Kidney (tissue), 14 donors: Measurements from ENCODE around the gene RRP12. TPM values are rescaled to one million over a fixed set of nuclear protein-coding genes. Genes with fewer than 3 reads are reported as not detected.
A peak's percentile ranks its signal among the peaks of the same experiment; 100 is the strongest.
"Not testable (repeated sequence)": the region's sequence is repeated elsewhere in the genome, so short reads cannot be mapped to it uniquely, and the experiment has no call there.

Source experiments
- DNase-seq, 5 donors: peaks; one replicate each; pipeline ENCODE4 v3.0.0-alpha.2; 2013 to 2020
- FAIRE-seq: peaks from 2 replicates; lab custom pipeline; 2012; peaks lifted over from hg19 to GRCh38; lab: Jason Lieb, UNC
- H3K27ac ChIP-seq, 2 donors: one replicate each; pipeline ENCODE4 v1.7.0; 2013; ENCODE audit warnings: low read depth in 2 of 2, low read length in 2 of 2, inconsistent platforms in 1 of 2
- H3K27me3 ChIP-seq: one replicate; pipeline ENCODE4 v1.7.1; 2013; ENCODE audit warnings: low read length, inconsistent platforms; ENCODE audit not compliant: control insufficient read depth, insufficient read depth
- H3K36me3 ChIP-seq, 3 donors: one replicate each; pipeline versions ENCODE4 v1.7.0 to v1.7.1; 2013; ENCODE audit warnings: low read length in 3 of 3, control low read depth in 1 of 3, inconsistent platforms in 1 of 3; ENCODE audit not compliant: insufficient read depth in 3 of 3, control insufficient read depth in 2 of 3
- H3K4me1 ChIP-seq, 3 donors: one replicate each; pipeline versions ENCODE4 v1.7.0 to v1.7.1; 2013; ENCODE audit warnings: low read length in 3 of 3, inconsistent platforms in 1 of 3, low read depth in 1 of 3; ENCODE audit not compliant: control insufficient read depth in 2 of 3, insufficient read depth in 2 of 3
- H3K4me3 ChIP-seq, 3 donors: one replicate each; pipeline versions ENCODE4 v1.7.0 to v1.8.1; 2013; ENCODE audit warnings: low read length in 3 of 3, control low read depth in 1 of 3, inconsistent platforms in 1 of 3
- H3K9ac ChIP-seq, 3 donors: one replicate each; pipeline versions ENCODE4 v1.7.0 to v1.7.1; 2013; ENCODE audit warnings: low read length in 3 of 3, control low read depth in 1 of 3, inconsistent platforms in 1 of 3
- H3K9me3 ChIP-seq, 3 donors: one replicate each; pipeline versions ENCODE4 v1.7.0 to v1.7.1; 2013; ENCODE audit warnings: low read length in 3 of 3, control low read depth in 1 of 3, inconsistent platforms in 1 of 3; ENCODE audit not compliant: control insufficient read depth in 2 of 3, insufficient read depth in 1 of 3
- CTCF ChIP-seq: IDR thresholded peaks from 3 replicates; pipeline ENCODE4 v1.5.1; 2012; ENCODE audit warnings: mild to moderate bottlenecking, moderate library complexity, borderline replicate concordance; ENCODE audit not compliant: insufficient read depth; ENCODE audit errors: extremely low read depth
- intact Hi-C: fragments of 100-400 bp; cut with DNase I; formaldehyde crosslinking; loops from one replicate; pipeline ENCODE4 v1.11.1; 2022
- polyA plus RNA-seq: library from polyadenylated mRNA; stranded (reverse); fragments of 350-450 nt; fragmentation: Illumina TruSeq; extraction: RNeasy Lipid Tissue Mini Kit (QIAGEN cat#74804); gene quantifications from one replicate; pipeline ENCODE4 v1.2.3, GENCODE V29; 2014; ENCODE audit warnings: low read depth, low replicate concordance; ENCODE audit not compliant: insufficient read depth
- total RNA-seq: library from RNA; stranded (reverse); fragmentation: NEBNext Ultra II Directional; extraction: Animal tissue kit (Norgen Biotek cat#: 25700); gene quantifications from one replicate; pipeline ENCODE4 v1.2.1, GENCODE V29; 2021
- donor health status: control.
- donor health status: control.
- donor health status: control.
- donor health status: control.
- donor health status: control.
- donor health status: DM: yes; HTN: yes; CAD: no.
- donor health status: Normal renal cell carcinoma (clear cell type).

RRP12 gene
- total and polyA plus RNA-seq, 2 donors from 2014 or later = 9.7 to 30.0 TPM

GRCh38 chr10:97407211-97407951 lies 6.2 kb upstream of the RRP12 start:
- peaks cover 0 to 5% (median 0%) of the 10 kb centered on the region in 3 donors for H3K4me1 ChIP-seq
- DNase-seq (peak in 4 of 5 donors; percentile 72 to 91 (median 82)), FAIRE-seq (peak; percentile 46)
- peak overlapping the region in 1 of 3 donors; percentile 57 for H3K4me3 ChIP-seq
- H3K36me3 ChIP-seq = no peaks in the 10 kb centered on the region
- H3K27ac ChIP-seq = no peak overlapping the region
- no peaks in the 10 kb centered on the region for H3K27me3 ChIP-seq
- no peaks in the 10 kb centered on the region for H3K9me3 ChIP-seq
- intact Hi-C loops = no loop called here
- TF ChIP-seq CTCF = peak; percentile 80
- H3K9ac ChIP-seq = no peak overlapping the region

GRCh38 chr10:97406483-97406882 lies 5.3 kb upstream of the RRP12 start:
- H3K4me1 ChIP-seq, H3K4me3 ChIP-seq, H3K27ac ChIP-seq, FAIRE-seq, intact Hi-C loops, H3K27me3 ChIP-seq, H3K36me3 ChIP-seq, H3K9me3 ChIP-seq, DNase-seq, H3K9ac ChIP-seq: not testable (repeated sequence)

- Histone ChIP-seq H3K4me1 (peaks cover 0 to 5% (median 0%) of the 10 kb centered on the region in 3 donors), H3K9ac (no peak overlapping the region), H3K36me3 (no peaks in the 10 kb centered on the region), H3K27ac (no peak overlapping the region), H3K27me3 (no peaks in the 10 kb centered on the region), H3K9me3 (no peaks in the 10 kb centered on the region), H3K4me3 (no peak overlapping the region)
- intact Hi-C loops = no loop called here
- DNase-seq (no peak), FAIRE-seq (no peak)
- TF ChIP-seq CTCF = no peak
Observed at GRCh38 chr10:97406064-97406463, 4.9 kb upstream of the RRP12 start.

GRCh38 chr10:97404044-97404443 lies 2.9 kb upstream of the RRP12 start:
- intact Hi-C loops = no loop called here
- no peaks in the 10 kb centered on the region for H3K36me3 ChIP-seq
- no peak overlapping the region for H3K4me3 ChIP-seq
- no peak for TF ChIP-seq CTCF
- no peaks in the 10 kb centered on the region for H3K27me3 ChIP-seq
- H3K9ac ChIP-seq = no peak overlapping the region
- no peaks in the 10 kb centered on the region for H3K9me3 ChIP-seq
- no peak for DNase-seq
- peaks cover 0 to 12% (median 6%) of the 10 kb centered on the region in 3 donors for H3K4me1 ChIP-seq
- FAIRE-seq = no peak
- H3K27ac ChIP-seq = no peak overlapping the region
